SK-N-SH treated with all-trans-retinoic acid at 6 μM for 48 hours (cell line): Measurements from ENCODE around the gene VSIG10L.

Experiments used
- ATAC-seq: fragments of 200-7000 bp; cut with Tn5 transposase; 3 replicates; pipeline ENCODE4 v1.9.1; 2020; ENCODE audit warnings: mild to moderate bottlenecking, moderate library complexity
- ARNTL ChIP-seq: fragments of 450-650 bp; formaldehyde crosslinking; IDR thresholded peaks from 2 replicates; pipeline ENCODE4 v1.5.0; 2020; ENCODE audit warnings: low read depth, mild to moderate bottlenecking, moderate library complexity, borderline replicate concordance
- BACH2 ChIP-seq: fragments of 250-450 bp; sonication (Bioruptor Pico); IDR thresholded peaks from 2 replicates; pipeline ENCODE4 v1.9.0; 2021; ENCODE audit warnings: mild to moderate bottlenecking, borderline replicate concordance
- CREB5 ChIP-seq: fragments of 250-450 bp; sonication (Bioruptor Pico); IDR thresholded peaks from 2 replicates; pipeline ENCODE4 v1.5.1; 2020; ENCODE audit warnings: low read depth, mild to moderate bottlenecking, moderate library complexity
- CSDC2 ChIP-seq: fragments of 250-450 bp; sonication (Bioruptor Pico); IDR thresholded peaks from 2 replicates; pipeline ENCODE4 v1.5.0; 2020; ENCODE audit warnings: mild to moderate bottlenecking, moderate library complexity
- CSRNP3 ChIP-seq: fragments of 250-450 bp; sonication (Bioruptor Pico); IDR thresholded peaks from 2 replicates; pipeline ENCODE4 v1.5.1; 2021; ENCODE audit warnings: mild to moderate bottlenecking, moderate library complexity
- ESRRG ChIP-seq: fragments of 250-450 bp; sonication (Bioruptor Pico); IDR thresholded peaks from 2 replicates; pipeline ENCODE4 v1.6.1; 2021; ENCODE audit warnings: mild to moderate bottlenecking
- GLIS3 ChIP-seq: fragments of 250-450 bp; sonication (Bioruptor Pico); IDR thresholded peaks from 2 replicates; pipeline ENCODE4 v1.5.0; 2020; ENCODE audit warnings: mild to moderate bottlenecking, moderate library complexity
- ISL1 ChIP-seq: fragments of 250-450 bp; sonication (Bioruptor Pico); IDR thresholded peaks from 2 replicates; pipeline ENCODE4 v2.1.2; 2022; ENCODE audit warnings: mild to moderate bottlenecking, moderate library complexity
- OSR1 ChIP-seq: fragments of 250-450 bp; sonication (Bioruptor Pico); IDR thresholded peaks from 2 replicates; pipeline ENCODE4 v1.8.0; 2022; ENCODE audit warnings: moderate library complexity, mild to moderate bottlenecking, inconsistent platforms
- PATZ1 ChIP-seq: fragments of 250-450 bp; sonication (Bioruptor Pico); IDR thresholded peaks from 2 replicates; pipeline ENCODE4 v1.8.0; 2020; ENCODE audit warnings: mild to moderate bottlenecking, moderate library complexity, borderline replicate concordance
- POU6F1 ChIP-seq: fragments of 250-450 bp; sonication (Bioruptor Pico); IDR thresholded peaks from 2 replicates; pipeline ENCODE4 v1.8.0; 2021; ENCODE audit warnings: low read depth, mild to moderate bottlenecking, moderate library complexity, borderline replicate concordance
- PPARA ChIP-seq: fragments of 250-450 bp; sonication (Bioruptor Pico); IDR thresholded peaks from 2 replicates; pipeline ENCODE4 v1.5.0; 2020; ENCODE audit warnings: mild to moderate bottlenecking, borderline replicate concordance
- RARB ChIP-seq: fragments of 250-450 bp; sonication (Bioruptor Pico); IDR thresholded peaks from 2 replicates; pipeline ENCODE4 v1.8.0; 2021; ENCODE audit warnings: mild to moderate bottlenecking, moderate library complexity
- SNAI2 ChIP-seq: fragments of 250-450 bp; sonication (Bioruptor Pico); IDR thresholded peaks from 2 replicates; pipeline ENCODE4 v1.5.0; 2020; ENCODE audit warnings: mild to moderate bottlenecking, moderate library complexity
- TCF4 ChIP-seq: fragments of 250-450 bp; sonication (Bioruptor Pico); IDR thresholded peaks from 2 replicates; pipeline ENCODE4 v1.8.0; 2021; ENCODE audit warnings: mild to moderate bottlenecking, moderate library complexity, borderline replicate concordance
- TOX ChIP-seq: fragments of 250-450 bp; sonication (Bioruptor Pico); IDR thresholded peaks from 2 replicates; pipeline ENCODE4 v1.8.0; 2021; ENCODE audit warnings: mild to moderate bottlenecking, moderate library complexity, borderline replicate concordance
- TSHZ2 ChIP-seq: fragments of 250-450 bp; sonication (Bioruptor Pico); IDR thresholded peaks from 2 replicates; pipeline ENCODE4 v1.5.0; 2020; ENCODE audit warnings: mild to moderate bottlenecking, moderate library complexity
- ZC3H10 ChIP-seq: fragments of 250-450 bp; sonication (Bioruptor Pico); IDR thresholded peaks from 2 replicates; pipeline ENCODE4 v1.5.1; 2021; ENCODE audit warnings: mild to moderate bottlenecking, moderate library complexity
- ZFP3 ChIP-seq: fragments of 250-450 bp; sonication (Bioruptor Pico); IDR thresholded peaks from 2 replicates; pipeline ENCODE4 v1.5.0; 2020; ENCODE audit warnings: mild to moderate bottlenecking, moderate library complexity
- ZFP30 ChIP-seq: fragments of 450-650 bp; formaldehyde crosslinking; IDR thresholded peaks from 2 replicates; pipeline ENCODE4 v1.5.0; 2022; ENCODE audit warnings: mild to moderate bottlenecking, moderate library complexity
- ZNF565 ChIP-seq: fragments of 450-650 bp; formaldehyde crosslinking; conservative IDR thresholded peaks from 2 replicates; pipeline ENCODE4 v1.5.0; 2020; ENCODE audit warnings: low read depth, mild to moderate bottlenecking, moderate library complexity
- ZNF70 ChIP-seq: fragments of 450-650 bp; formaldehyde crosslinking; IDR thresholded peaks from 2 replicates; pipeline ENCODE4 v1.5.0; 2020; ENCODE audit warnings: mild to moderate bottlenecking, moderate library complexity
- ZNF8 ChIP-seq: fragments of 450-650 bp; formaldehyde crosslinking; IDR thresholded peaks from 2 replicates; pipeline ENCODE4 v1.5.0; 2020; ENCODE audit warnings: mild to moderate bottlenecking, moderate library complexity

Gene VSIG10L

GRCh38 chr19:51359294-51359693 lies 17.4 kb upstream of the VSIG10L start:
- peak; percentile 73 for ATAC-seq

GRCh38 chr19:51357952-51358351 lies 16.0 kb upstream of the VSIG10L start:
- TF ChIP-seq ZNF565 (CRISPR knock-in tag) (no peak), SNAI2 (no peak), ZC3H10 (CRISPR knock-in tag) (no peak), TCF4 (CRISPR knock-in tag) (no peak), CSDC2 (no peak), ESRRG (no peak), CREB5 (CRISPR knock-in tag) (no peak), ARNTL (no peak), ISL1 (CRISPR knock-in tag) (no peak), OSR1 (CRISPR knock-in tag) (no peak), ZFP3 (no peak), ZNF8 (CRISPR knock-in tag) (no peak)
- ATAC-seq, result no peak

More at GRCh38 chr19:51359294-51359693, 17.4 kb upstream of the VSIG10L start:
- TF ChIP-seq RARB (CRISPR knock-in tag) (no peak), ZNF565 (CRISPR knock-in tag) (no peak)

- ATAC-seq, result no peak
- TF ChIP-seq TOX (CRISPR knock-in tag) (no peak), POU6F1 (CRISPR knock-in tag) (no peak), ZNF8 (CRISPR knock-in tag) (no peak), PATZ1 (no peak), ZC3H10 (CRISPR knock-in tag) (no peak), ZFP30 (CRISPR knock-in tag) (no peak), TCF4 (CRISPR knock-in tag) (no peak), CSRNP3 (no peak), ZNF565 (CRISPR knock-in tag) (no peak), CSDC2 (no peak), TSHZ2 (CRISPR knock-in tag) (no peak), ISL1 (CRISPR knock-in tag) (no peak), GLIS3 (CRISPR knock-in tag) (no peak), CREB5 (CRISPR knock-in tag) (no peak), PPARA (no peak), ZNF70 (CRISPR knock-in tag) (no peak), ARNTL (no peak), ZFP3 (no peak), BACH2 (CRISPR knock-in tag) (no peak)
Measured at GRCh38 chr19:51356159-51356801, 14.3 kb upstream of the VSIG10L start.
